Endodermal cell (in vitro differentiated cells): Measurements from ENCODE around the gene NOL6. TPM values are rescaled to one million over a fixed set of nuclear protein-coding genes. Genes with fewer than 3 reads are reported as not detected.

Experiments used
- DNase-seq: peaks from one replicate; pipeline ENCODE4 v3.0.0-alpha.2; 2017
- H3K27ac ChIP-seq: 2 replicates; pipeline ENCODE4 v1.5.1; 2013; ENCODE audit warnings: mild to moderate bottlenecking, low read depth, low read length, moderate library complexity
- H3K27me3 ChIP-seq: 2 replicates; pipeline ENCODE4 v1.6.1; 2013; ENCODE audit warnings: mild to moderate bottlenecking, low read length, moderate library complexity; ENCODE audit not compliant: insufficient read depth, control insufficient read depth, poor library complexity, severe bottlenecking
- H3K36me3 ChIP-seq: 2 replicates; pipeline ENCODE4 v1.7.0; 2013; ENCODE audit warnings: mild to moderate bottlenecking, low read length, moderate library complexity; ENCODE audit not compliant: control insufficient read depth, insufficient read depth
- H3K4me1 ChIP-seq: one replicate; pipeline ENCODE4 v1.7.0; 2013; ENCODE audit warnings: low read length; ENCODE audit not compliant: control insufficient read depth, insufficient read depth
- H3K4me3 ChIP-seq: 2 replicates; pipeline ENCODE4 v1.5.1; 2013; ENCODE audit warnings: mild to moderate bottlenecking, low read length, moderate library complexity
- H3K9ac ChIP-seq: 2 replicates; pipeline ENCODE4 v1.6.1; 2013; ENCODE audit warnings: mild to moderate bottlenecking, low read length, moderate library complexity; ENCODE audit not compliant: poor library complexity, severe bottlenecking; ENCODE audit errors: extremely low read depth
- H3K9me3 ChIP-seq: 2 replicates; pipeline ENCODE4 v1.6.1; 2013; ENCODE audit warnings: mild to moderate bottlenecking, low read length, moderate library complexity; ENCODE audit not compliant: control insufficient read depth
- H3K27ac Mint-ChIP-seq: 2 replicates; pipeline ENCODE4 v1.8.0; 2020; ENCODE audit warnings: mixed read lengths
- H3K27me3 Mint-ChIP-seq: 2 replicates; pipeline ENCODE4 v1.8.0; 2021; ENCODE audit warnings: mild to moderate bottlenecking, mixed read lengths; ENCODE audit not compliant: insufficient read depth
- H3K36me3 Mint-ChIP-seq: 2 replicates; pipeline ENCODE4 v1.8.0; 2020; ENCODE audit warnings: low read depth, mixed read lengths
- H3K4me1 Mint-ChIP-seq: 2 replicates; pipeline ENCODE4 v1.8.0; 2020; ENCODE audit warnings: mixed read lengths
- H3K4me3 Mint-ChIP-seq: 2 replicates; pipeline ENCODE4 v1.8.0; 2020; ENCODE audit warnings: mild to moderate bottlenecking, moderate library complexity, mixed read lengths
- H3K9me3 Mint-ChIP-seq: 2 replicates; pipeline ENCODE4 v1.8.0; 2020; ENCODE audit warnings: mild to moderate bottlenecking, mixed read lengths
- WGBS, 2 experiments: methylation state at CpG; one replicate each; pipeline versions ENCODE4 v1.1.5 to v1.1.7; 2013; ENCODE audit warnings: missing lambda C conversion rate in 2 of 2, mixed read lengths in 1 of 2; ENCODE audit not compliant: insufficient coverage in 1 of 2, insufficient read length in 1 of 2; 5-methylcytosine and 5-hydroxymethylcytosine counted together
- total RNA-seq, 2 donors: library from RNA; stranded (reverse); fragmentation: NEBNext Ultra II Directional in 1 of 2; extraction: Animal tissue kit (Norgen Biotek cat#: 25700) in 1 of 2; gene quantifications; 2 replicates in 1 of 2; 3 replicates in 1 of 2; pipeline ENCODE4 v1.2.1, GENCODE V29; 2021
- TF ChIP-seq, protein P1 (sequence below): fragments of 200-600 bp; sonication (generic); conservative IDR thresholded peaks from 2 replicates; pipeline ENCODE4 v1.5.0; 2021; ENCODE audit warnings: antibody characterized with exemption, mild to moderate bottlenecking

The NOL6 gene
- total RNA-seq, 2 donors from 2014 or later = 34.2 to 34.6 TPM

GRCh38 chr9:33436445-33436844 is 37.3 kb downstream of the NOL6 start:
- H3K27me3 Mint-ChIP-seq = peaks cover 4% of the 10 kb centered on the region
- WGBS, 2 experiments = 79% methylated on average over 7 to 8 of the region's 8 CpGs
- H3K9me3 Mint-ChIP-seq = no peaks in the 10 kb centered on the region
- no peaks in the 10 kb centered on the region for H3K36me3 Mint-ChIP-seq
- Histone ChIP-seq H3K4me1 (no peaks in the 10 kb centered on the region), H3K4me3 (no peak overlapping the region), H3K36me3 (no peaks in the 10 kb centered on the region), H3K9me3 (no peaks in the 10 kb centered on the region), H3K27ac (no peak overlapping the region), H3K27me3 (no peaks in the 10 kb centered on the region), H3K9ac (no peak overlapping the region)
- TF ChIP-seq, protein P1, sequence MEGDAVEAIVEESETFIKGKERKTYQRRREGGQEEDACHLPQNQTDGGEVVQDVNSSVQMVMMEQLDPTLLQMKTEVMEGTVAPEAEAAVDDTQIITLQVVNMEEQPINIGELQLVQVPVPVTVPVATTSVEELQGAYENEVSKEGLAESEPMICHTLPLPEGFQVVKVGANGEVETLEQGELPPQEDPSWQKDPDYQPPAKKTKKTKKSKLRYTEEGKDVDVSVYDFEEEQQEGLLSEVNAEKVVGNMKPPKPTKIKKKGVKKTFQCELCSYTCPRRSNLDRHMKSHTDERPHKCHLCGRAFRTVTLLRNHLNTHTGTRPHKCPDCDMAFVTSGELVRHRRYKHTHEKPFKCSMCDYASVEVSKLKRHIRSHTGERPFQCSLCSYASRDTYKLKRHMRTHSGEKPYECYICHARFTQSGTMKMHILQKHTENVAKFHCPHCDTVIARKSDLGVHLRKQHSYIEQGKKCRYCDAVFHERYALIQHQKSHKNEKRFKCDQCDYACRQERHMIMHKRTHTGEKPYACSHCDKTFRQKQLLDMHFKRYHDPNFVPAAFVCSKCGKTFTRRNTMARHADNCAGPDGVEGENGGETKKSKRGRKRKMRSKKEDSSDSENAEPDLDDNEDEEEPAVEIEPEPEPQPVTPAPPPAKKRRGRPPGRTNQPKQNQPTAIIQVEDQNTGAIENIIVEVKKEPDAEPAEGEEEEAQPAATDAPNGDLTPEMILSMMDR = no peak
- DNase-seq = peak; percentile 74
- H3K4me1 Mint-ChIP-seq = peaks cover 13% of the 10 kb centered on the region
- H3K27ac Mint-ChIP-seq = no peak overlapping the region
- H3K4me3 Mint-ChIP-seq = no peak overlapping the region

DNA sequence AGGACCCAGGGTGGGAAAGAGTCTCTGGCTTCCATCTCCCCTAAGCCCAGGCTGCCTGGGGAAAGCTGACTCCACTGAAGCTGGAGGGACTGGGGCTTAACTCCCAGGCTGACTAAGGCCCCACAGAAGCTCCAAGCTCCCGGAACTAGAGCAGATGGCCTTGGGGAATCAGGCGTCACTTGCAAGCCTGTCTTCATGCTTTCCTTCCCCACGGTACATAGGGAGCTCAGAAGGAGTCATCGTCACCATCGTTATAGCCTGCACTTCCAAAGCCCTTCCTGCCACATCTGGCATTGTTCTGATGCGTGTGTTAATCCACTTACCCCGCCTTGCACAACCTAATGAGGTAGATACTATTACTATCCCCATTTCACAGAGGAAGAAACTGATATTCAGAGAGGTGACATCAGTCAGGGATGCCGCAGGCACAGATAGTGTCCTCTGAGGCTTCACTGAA is 37.9 kb downstream of the NOL6 start:
- Mint-ChIP-seq H3K27me3 (peaks cover 4% of the 10 kb centered on the region), H3K36me3 (no peaks in the 10 kb centered on the region), H3K27ac (no peak overlapping the region), H3K4me3 (no peak overlapping the region), H3K9me3 (no peaks in the 10 kb centered on the region), H3K4me1 (peaks cover 13% of the 10 kb centered on the region)
- TF ChIP-seq, protein P1 = no peak
- WGBS, 2 experiments = 88 to 97% methylated on average over 5 to 8 of the region's 8 CpGs
- Histone ChIP-seq H3K9me3 (no peaks in the 10 kb centered on the region), H3K36me3 (no peaks in the 10 kb centered on the region), H3K9ac (no peak overlapping the region), H3K4me3 (no peak overlapping the region), H3K27ac (no peak overlapping the region), H3K27me3 (no peaks in the 10 kb centered on the region), H3K4me1 (no peaks in the 10 kb centered on the region)
- no peak for DNase-seq

- 90 to 100% methylated on average over 1 to 16 of the region's 16 CpGs for WGBS, 2 experiments
- Histone ChIP-seq H3K4me1 (no peaks in the 10 kb centered on the region), H3K9ac (no peak overlapping the region), H3K9me3 (no peaks in the 10 kb centered on the region), H3K27me3 (no peaks in the 10 kb centered on the region), H3K36me3 (no peaks in the 10 kb centered on the region), H3K27ac (no peak overlapping the region), H3K4me3 (no peak overlapping the region)
- TF ChIP-seq, protein P1 = no peak
- DNase-seq = no peak
- H3K4me1 Mint-ChIP-seq = peaks cover 13% of the 10 kb centered on the region
- H3K9me3 Mint-ChIP-seq = no peaks in the 10 kb centered on the region
- no peak overlapping the region for H3K4me3 Mint-ChIP-seq
- no peaks in the 10 kb centered on the region for H3K27me3 Mint-ChIP-seq
- H3K36me3 Mint-ChIP-seq = no peaks in the 10 kb centered on the region
- no peak overlapping the region for H3K27ac Mint-ChIP-seq
Measured at GRCh38 chr9:33434317-33435105, 39.2 kb downstream of the NOL6 start.
